ENCODE measurements around the gene GAPDHS. TPM values are rescaled to one million over a fixed set of nuclear protein-coding genes. Genes with fewer than 3 reads are reported as not detected.

GAPDHS gene
- total RNA-seq, 1 experiment from 2014 or later = not detected

GRCh38 chr19:35497406-35497805, 35.9 kb upstream of the GAPDHS start:
- ATAC-seq = no peak
- POLR2A ChIA-PET = interaction anchor here (1.8 kb wide), 1 partner anchor 13 kb away, joined by 5 read pairs; no protein-coding TSS in a partner anchor
- DNase-seq (ENCODE audit: low read depth, low spot score) = no peak

More at GRCh38 chr19:35497406-35497805, 35.9 kb upstream of the GAPDHS start:
- Histone ChIP-seq H4K20me1 (ENCODE audit: insufficient read depth) (no peaks in the 10 kb centered on the region), H3K4me3 (replicated peaks in 1 of 2; ENCODE audit: low read depth in 1 of 2, low read length in 2 of 2) (no peak overlapping the region), H3K27ac (ENCODE audit: low read depth, low read length) (no peak overlapping the region), H3K27me3 (ENCODE audit: insufficient read depth, low read length) (no peaks in the 10 kb centered on the region), H3K9ac (ENCODE audit: low read length) (no peak overlapping the region), H3K9me3 (ENCODE audit: control insufficient read depth in 1 of 2, insufficient read depth in 1 of 2, low read depth in 1 of 2, low read length in 2 of 2) (no peaks in the 10 kb centered on the region), H2AFZ (ENCODE audit: low read depth, low read length, poor library complexity, severe bottlenecking) (no peak overlapping the region), H3K4me2 (ENCODE audit: low read length) (no peak overlapping the region), H3K9me2 (ENCODE audit: insufficient read depth) (no peaks in the 10 kb centered on the region), H3K4me1 (ENCODE audit: control insufficient read depth in 1 of 2, insufficient read depth in 2 of 2, low read length in 2 of 2) (peaks cover 4 to 11% of the 10 kb centered on the region in 2 experiments; a peak in 3 of 4 replicates), H3K79me2 (ENCODE audit: insufficient read depth, low read length) (no peaks in the 10 kb centered on the region), H3K36me3 (ENCODE audit: control insufficient read depth in 1 of 2, insufficient read depth in 2 of 2, low read length in 2 of 2) (peaks cover 17 to 20% of the 10 kb centered on the region in 2 experiments; a peak in 3 of 4 replicates)
- no TSS peak for BruUV-seq (replicated peaks)
- ChIA-PET RAD21 (ENCODE audit: low non-redundant PET in 1 of 2, low total read pairs in 2 of 2, uncharacterized antibody in 2 of 2, unreplicated experiment in 2 of 2) (no interaction called here), CTCF (interaction anchor here (0.6 to 1.2 kb wide), 2 partner anchors 13 to 430 kb away, joined by 3 to 5 read pairs; no protein-coding TSS in a partner anchor)
- intact Hi-C loops (cut with micrococcal nuclease) = no loop called here
- TF ChIP-seq SIN3A (IDR thresholded peaks at IDR 0.05; ENCODE audit: low read depth) (no peak), POLR2A (IDR thresholded peaks at IDR 0.05; ENCODE audit: borderline replicate concordance, extremely low read depth, insufficient read depth, insufficient read length) (no peak), CTCF (IDR thresholded peaks at IDR 0.05 in 2 of 3, conservative IDR thresholded peaks at IDR 0.05 in 1 of 3; ENCODE audit: borderline replicate concordance in 1 of 3, insufficient read depth in 1 of 3, low read depth in 2 of 3, low read length in 2 of 3) (no peak), RAD21 (IDR thresholded peaks at IDR 0.05; ENCODE audit: low read depth) (no peak), ZNF274 (IDR thresholded peaks at IDR 0.05; ENCODE audit: low read depth, low read length) (no peak), FOSL1 (IDR thresholded peaks at IDR 0.05; ENCODE audit: low read depth) (no peak), ATF3 (IDR thresholded peaks at IDR 0.05) (no peak), ELF1 (IDR thresholded peaks at IDR 0.05; ENCODE audit: borderline replicate concordance, low read depth) (no peak), CEBPB (IDR thresholded peaks at IDR 0.05; ENCODE audit: low read depth) (no peak), SP1 (IDR thresholded peaks at IDR 0.05; ENCODE audit: low read depth) (no peak), SRF (IDR thresholded peaks at IDR 0.05; ENCODE audit: low read depth) (no peak), MAX (IDR thresholded peaks at IDR 0.05) (no peak), EZH2phosphoT487 (IDR thresholded peaks at IDR 0.05; ENCODE audit: borderline replicate concordance) (no peak), EGR1 (IDR thresholded peaks at IDR 0.05; ENCODE audit: low read depth) (no peak), POLR2AphosphoS5 (IDR thresholded peaks at IDR 0.05; ENCODE audit: low read depth, low read length) (no peak), EZH2 (IDR thresholded peaks at IDR 0.05) (no peak), CBX3 (IDR thresholded peaks at IDR 0.05; ENCODE audit: low read depth) (no peak), TCF7L2 (IDR thresholded peaks at IDR 0.05; ENCODE audit: borderline replicate concordance, extremely low read depth, insufficient read depth, insufficient read length) (no peak)
